Neuronal stem cell (in vitro differentiated cells): ENCODE results near the gene SNAPC3.

Experiments used
- DNase-seq: peaks from one replicate; pipeline ENCODE4 v3.0.0-alpha.2; 2013; ENCODE audit warnings: low spot score
- H2AFZ ChIP-seq: one replicate; pipeline ENCODE4 v1.6.1; 2013; ENCODE audit warnings: mild to moderate bottlenecking, low read length, inconsistent platforms
- H2AK5ac ChIP-seq: 2 replicates; pipeline ENCODE4 v1.6.1; 2013; ENCODE audit warnings: low read depth, mild to moderate bottlenecking, inconsistent platforms, low read length, moderate library complexity, mixed read lengths
- H2BK120ac ChIP-seq: 2 replicates; pipeline ENCODE4 v1.6.1; 2013; ENCODE audit warnings: low read depth, mild to moderate bottlenecking, inconsistent platforms, low read length, moderate library complexity, mixed read lengths
- H2BK12ac ChIP-seq: one replicate; pipeline ENCODE4 v1.6.1; 2013; ENCODE audit warnings: low read length, inconsistent platforms
- H2BK15ac ChIP-seq: 2 replicates; pipeline ENCODE4 v1.6.1; 2013; ENCODE audit warnings: mild to moderate bottlenecking, low read length, inconsistent platforms, mixed read lengths
- H2BK5ac ChIP-seq: one replicate; pipeline ENCODE4 v1.6.1; 2013; ENCODE audit warnings: inconsistent platforms, mild to moderate bottlenecking, low read length, moderate library complexity
- H3K14ac ChIP-seq: one replicate; pipeline ENCODE4 v1.6.1; 2013; ENCODE audit warnings: low read length, inconsistent platforms
- H3K18ac ChIP-seq: 2 replicates; pipeline ENCODE4 v1.6.1; 2013; ENCODE audit warnings: low read length, inconsistent platforms
- H3K23ac ChIP-seq: 2 replicates; pipeline ENCODE4 v1.6.1; 2013; ENCODE audit warnings: low read depth, mild to moderate bottlenecking, mixed read lengths, low read length, inconsistent platforms; ENCODE audit not compliant: poor library complexity
- H3K27ac ChIP-seq: replicated peaks from 3 replicates; pipeline ENCODE4 v1.5.1; 2013; ENCODE audit warnings: low read length, inconsistent platforms
- H3K27me3 ChIP-seq, 3 experiments: 2 replicates each; pipeline ENCODE4 v1.6.1; 2013; ENCODE audit warnings: low read length in 3 of 3, mild to moderate bottlenecking in 2 of 3, inconsistent platforms in 1 of 3, low read depth in 1 of 3, mixed read lengths in 1 of 3, moderate library complexity in 1 of 3; ENCODE audit not compliant: control insufficient read depth in 3 of 3, insufficient read depth in 3 of 3
- H3K36me3 ChIP-seq, 2 donors: replicated peaks in 1 of 2; 2 replicates each; pipeline ENCODE4 v1.6.1; 2013; ENCODE audit warnings: low read length in 2 of 2; ENCODE audit not compliant: control insufficient read depth in 2 of 2, insufficient read depth in 2 of 2
- H3K4ac ChIP-seq: 2 replicates; pipeline ENCODE4 v1.6.1; 2013; ENCODE audit warnings: inconsistent platforms, mild to moderate bottlenecking, low read length, moderate library complexity
- H3K4me1 ChIP-seq, 2 donors: 1 replicate in 1 of 2; 2 replicates in 1 of 2; pipeline ENCODE4 v1.6.1; 2013; ENCODE audit warnings: low read length in 2 of 2, low read depth in 1 of 2; ENCODE audit not compliant: control insufficient read depth in 2 of 2, insufficient read depth in 1 of 2
- H3K4me2 ChIP-seq: one replicate; pipeline ENCODE4 v1.6.1; 2013; ENCODE audit warnings: mild to moderate bottlenecking, low read length, inconsistent platforms; ENCODE audit not compliant: insufficient read depth, poor library complexity, severe bottlenecking
- H3K4me3 ChIP-seq, 2 donors: 2 replicates each; pipeline ENCODE4 v1.5.1; 2013; ENCODE audit warnings: low read length in 2 of 2, mild to moderate bottlenecking in 2 of 2, inconsistent platforms in 1 of 2, moderate library complexity in 1 of 2
- H3K79me1 ChIP-seq: one replicate; pipeline ENCODE4 v1.6.1; 2013; ENCODE audit warnings: low read depth, mild to moderate bottlenecking, inconsistent platforms, low read length, moderate library complexity
- H3K9ac ChIP-seq: one replicate; pipeline ENCODE4 v1.6.1; 2013; ENCODE audit warnings: mild to moderate bottlenecking, low read depth, low read length, inconsistent platforms; ENCODE audit not compliant: poor library complexity
- H3K9me3 ChIP-seq, 2 donors: replicated peaks in 1 of 2; 2 replicates each; pipeline versions ENCODE3 to v1.6.1; 2013; ENCODE audit warnings: low read length in 2 of 2, mild to moderate bottlenecking in 2 of 2, inconsistent platforms in 1 of 2, low read depth in 1 of 2, mixed read lengths in 1 of 2, moderate library complexity in 1 of 2; ENCODE audit not compliant: control insufficient read depth in 2 of 2, insufficient read depth in 1 of 2
- H4K8ac ChIP-seq: one replicate; pipeline ENCODE4 v1.6.1; 2013; ENCODE audit warnings: low read depth, mild to moderate bottlenecking, inconsistent platforms, low read length, moderate library complexity
- H4K91ac ChIP-seq: one replicate; pipeline ENCODE4 v1.6.1; 2013; ENCODE audit warnings: low read length, low read depth, mild to moderate bottlenecking, inconsistent platforms; ENCODE audit not compliant: poor library complexity
- WGBS, 2 donors: extraction: QIAGEN DNeasy Blood & Tissue Kit; methylation state at CpG; one replicate each; pipeline ENCODE4 v1.1.7; 2013; ENCODE audit warnings: missing lambda C conversion rate in 2 of 2, mixed read lengths in 1 of 2; ENCODE audit not compliant: insufficient read length in 2 of 2, insufficient replicate concordance in 1 of 2; ENCODE audit errors: extremely low coverage in 2 of 2; 5-methylcytosine and 5-hydroxymethylcytosine counted together

The SNAPC3 gene

GRCh38 chr9:15421532-15421931 lies 1.1 kb upstream of the SNAPC3 start:
- Histone ChIP-seq H3K23ac (no peak overlapping the region), H3K9ac (no peak overlapping the region), H3K4me2 (no peak overlapping the region), H2AFZ (peak overlapping the region; percentile 91), H4K91ac (no peak overlapping the region), H3K9me3 (peaks cover 0 to 8% of the 10 kb centered on the region in 2 donors), H4K8ac (no peak overlapping the region), H3K79me1 (peaks cover 8% of the 10 kb centered on the region), H3K36me3 (peaks cover 9 to 27% of the 10 kb centered on the region in 2 donors), H3K27me3 (no peaks in the 10 kb centered on the region), H2BK5ac (no peak overlapping the region), H3K4ac (no peak overlapping the region), H3K4me3 (no peak overlapping the region), H2BK15ac (no peak overlapping the region), H3K14ac (no peak overlapping the region), H2BK120ac (no peak overlapping the region), H3K27ac (no peak overlapping the region), H3K4me1 (no peaks in the 10 kb centered on the region), H2BK12ac (no peak overlapping the region), H2AK5ac (peak overlapping the region; percentile 5), H3K18ac (no peak overlapping the region)
- no CpG with 5 or more reads among the region's 6 CpGs for WGBS, 2 donors
- DNase-seq = no peak

- Histone ChIP-seq H3K79me1 (peaks cover 8% of the 10 kb centered on the region), H2AFZ (peak overlapping the region; percentile 91), H2BK15ac (no peak overlapping the region), H4K8ac (no peak overlapping the region), H3K4me2 (peak overlapping the region; percentile 64), H2BK12ac (no peak overlapping the region), H3K4me1 (no peaks in the 10 kb centered on the region), H3K36me3 (peaks cover 9 to 31% of the 10 kb centered on the region in 2 donors), H2AK5ac (peak overlapping the region; percentile 11), H3K14ac (no peak overlapping the region), H2BK5ac (no peak overlapping the region), H2BK120ac (no peak overlapping the region), H3K18ac (peak overlapping the region; percentile 88), H3K27me3 (no peaks in the 10 kb centered on the region), H3K4me3 (peak overlapping the region; percentile 74 to 79), H3K9ac (peak overlapping the region; percentile 64), H3K23ac (no peak overlapping the region), H3K27ac (peak overlapping the region; percentile 50), H3K9me3 (peaks cover 0 to 8% of the 10 kb centered on the region in 2 donors), H4K91ac (no peak overlapping the region), H3K4ac (no peak overlapping the region)
- DNase-seq = no peak
- no CpG with 5 or more reads among the region's 9 CpGs for WGBS, 2 donors
These were observed 695 bp upstream of the SNAPC3 start for GRCh38 chr9:15421990-15422371.

DNA sequence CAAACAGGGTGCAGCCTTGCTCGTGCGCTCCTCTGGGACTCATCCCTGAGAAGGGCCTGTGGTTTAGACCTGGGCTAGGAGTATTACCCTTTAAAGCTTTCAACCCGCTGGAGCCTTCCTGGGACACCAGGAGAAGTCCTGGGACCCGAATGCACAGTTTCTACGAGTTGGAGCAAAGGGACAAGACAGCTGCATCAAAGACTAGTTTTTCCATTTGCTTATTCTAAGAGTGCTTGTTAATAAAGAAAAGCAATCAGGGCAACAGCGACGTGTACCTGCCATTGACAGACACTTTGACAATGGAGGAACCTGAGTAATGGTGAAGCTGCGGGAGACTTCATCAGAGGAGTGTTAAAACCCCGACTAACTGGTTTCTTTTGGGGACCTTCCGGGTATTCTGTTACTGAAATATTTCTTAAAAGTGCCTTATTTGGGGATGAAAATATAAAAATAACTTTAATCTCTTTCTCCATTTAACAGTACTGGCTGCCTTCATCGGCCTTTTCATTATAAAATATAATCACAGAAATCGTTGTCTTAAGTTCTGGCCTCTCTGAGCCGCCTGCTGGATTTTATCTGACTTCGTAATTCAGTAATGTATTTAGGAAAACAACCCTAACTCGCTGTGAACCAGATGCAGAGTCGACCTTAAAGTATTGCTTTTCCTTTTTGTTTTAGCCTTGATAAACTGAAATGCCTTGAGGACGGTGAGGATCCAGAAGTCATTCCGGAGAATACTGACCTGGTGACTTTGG lies 732 bp downstream of the SNAPC3 start:
- Histone ChIP-seq H4K91ac (no peak overlapping the region), H2AFZ (peak overlapping the region; percentile 91), H3K36me3 (peaks cover 9 to 44% of the 10 kb centered on the region in 2 donors), H2AK5ac (peak overlapping the region; percentile 61), H3K9ac (peak overlapping the region; percentile 96), H3K4me2 (peak overlapping the region; percentile 55), H2BK15ac (no peak overlapping the region), H3K14ac (peak overlapping the region; percentile 87), H3K9me3 (peaks cover 0 to 8% of the 10 kb centered on the region in 2 donors), H3K4me1 (no peaks in the 10 kb centered on the region), H3K79me1 (peaks cover 8% of the 10 kb centered on the region), H3K23ac (peak overlapping the region; percentile 96), H2BK120ac (no peak overlapping the region), H2BK12ac (no peak overlapping the region), H3K4me3 (peak overlapping the region; percentile 79 to 97), H3K18ac (peak overlapping the region; percentile 97), H3K27ac (no peak overlapping the region), H3K27me3 (no peaks in the 10 kb centered on the region), H3K4ac (no peak overlapping the region), H2BK5ac (peak overlapping the region; percentile 96), H4K8ac (no peak overlapping the region)
- no peak for DNase-seq
- WGBS, 2 donors = no CpG with 5 or more reads among the region's 18 CpGs

GRCh38 chr9:15426019-15426418 lies 3.3 kb downstream of the SNAPC3 start:
- no CpG with 5 or more reads among the region's 8 CpGs for WGBS, 2 donors
- Histone ChIP-seq H3K14ac (no peak overlapping the region), H2AK5ac (no peak overlapping the region), H2BK5ac (no peak overlapping the region), H3K79me1 (peaks cover 8% of the 10 kb centered on the region), H3K36me3 (peaks cover 9 to 68% of the 10 kb centered on the region in 2 donors), H3K23ac (no peak overlapping the region), H3K9me3 (peaks cover 0 to 8% of the 10 kb centered on the region in 2 donors), H4K8ac (no peak overlapping the region), H3K4me3 (no peak overlapping the region), H3K4me2 (no peak overlapping the region), H2BK12ac (no peak overlapping the region), H3K4ac (no peak overlapping the region), H2AFZ (no peak overlapping the region), H2BK15ac (no peak overlapping the region), H3K27ac (no peak overlapping the region), H3K4me1 (no peaks in the 10 kb centered on the region), H3K27me3 (no peaks in the 10 kb centered on the region), H2BK120ac (no peak overlapping the region), H4K91ac (no peak overlapping the region), H3K18ac (no peak overlapping the region), H3K9ac (no peak overlapping the region)
- DNase-seq = no peak
